ENCODE results near the gene CCDC92B. TPM values are rescaled to one million over a fixed set of nuclear protein-coding genes. Genes with fewer than 3 reads are reported as not detected.

Gene CCDC92B
- total and polyA plus RNA-seq, 2 of the 4 experiments (the other 2 are of a cell fraction), result not detected

DNA sequence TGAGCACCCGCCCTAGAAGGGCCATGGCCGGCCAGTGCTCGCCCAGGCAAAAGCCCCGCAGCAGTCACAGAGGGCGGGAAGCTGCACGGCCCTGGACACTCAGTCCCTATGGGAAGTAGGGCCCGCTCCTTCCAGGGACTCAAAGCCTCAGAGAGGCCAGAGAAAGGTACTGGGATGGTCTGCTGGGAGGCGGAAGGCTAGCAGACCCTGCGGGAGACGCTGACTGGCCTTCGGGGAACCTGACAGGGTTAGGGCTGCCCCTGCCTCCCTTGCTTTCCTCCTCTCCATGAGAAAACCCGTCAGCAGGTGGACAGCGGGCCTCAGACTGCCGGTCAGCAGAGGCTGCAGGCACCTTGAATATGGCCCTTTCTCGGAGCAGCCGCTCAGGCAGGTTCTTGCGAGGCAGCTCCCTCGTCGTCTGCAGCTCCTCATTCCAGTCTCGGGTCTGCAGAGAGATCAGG, 49.4 kb downstream of the CCDC92B start:
- WGBS, 2 experiments (ENCODE audit: extremely low coverage in 2 of 2, insufficient read length in 1 of 2), result 85% methylated on average over 9 of the region's 20 CpGs; no CpG with 5 or more reads in 1 of the 2 experiments
- BruUV-seq (replicated peaks), result no TSS peak
- DNase-seq (no peak), ATAC-seq (ENCODE audit: low read depth) (no peak)
- H4K5ac ChIP-seq (ENCODE audit: low read depth, low read length), result no peak overlapping the region
- peaks cover 60% of the 10 kb centered on the region for H3K36me3 ChIP-seq (ENCODE audit: control insufficient read depth, insufficient read depth, low read length)
- no peak overlapping the region for H4K91ac ChIP-seq (ENCODE audit: insufficient read depth, low read depth, low read length)
- H2AFZ ChIP-seq (replicated peaks; ENCODE audit: low read length, poor library complexity), result no peak overlapping the region
- H2BK120ac ChIP-seq (ENCODE audit: low read depth, low read length), result no peak overlapping the region
- no peak overlapping the region for H3K27ac ChIP-seq (ENCODE audit: insufficient read depth, low read length)
- H2BK15ac ChIP-seq (ENCODE audit: low read depth, low read length), result no peak overlapping the region
- H3K4me3 ChIP-seq (ENCODE audit: insufficient read depth, low read depth, low read length), result no peak overlapping the region
- H3K18ac ChIP-seq (ENCODE audit: low read depth, low read length), result no peak overlapping the region
- H3K9me1 ChIP-seq (ENCODE audit: insufficient read depth, low read length), result no peaks in the 10 kb centered on the region
- H3K27me3 ChIP-seq (ENCODE audit: control insufficient read depth, insufficient read depth, low read length), result no peaks in the 10 kb centered on the region
- peaks cover 21% of the 10 kb centered on the region for H4K20me1 ChIP-seq (ENCODE audit: insufficient read depth, low read length)
- H3K4me1 ChIP-seq (ENCODE audit: control insufficient read depth, insufficient read depth, low read length), result peaks cover 4% of the 10 kb centered on the region
- H4K8ac ChIP-seq (ENCODE audit: low read depth in 2 of 2, low read length in 2 of 2), result no peak overlapping the region
- no peak overlapping the region for H2BK20ac ChIP-seq (ENCODE audit: low read depth, low read length)
- no peak overlapping the region for H3K9ac ChIP-seq (ENCODE audit: low read depth, low read length)
- TF ChIP-seq, protein P1, sequence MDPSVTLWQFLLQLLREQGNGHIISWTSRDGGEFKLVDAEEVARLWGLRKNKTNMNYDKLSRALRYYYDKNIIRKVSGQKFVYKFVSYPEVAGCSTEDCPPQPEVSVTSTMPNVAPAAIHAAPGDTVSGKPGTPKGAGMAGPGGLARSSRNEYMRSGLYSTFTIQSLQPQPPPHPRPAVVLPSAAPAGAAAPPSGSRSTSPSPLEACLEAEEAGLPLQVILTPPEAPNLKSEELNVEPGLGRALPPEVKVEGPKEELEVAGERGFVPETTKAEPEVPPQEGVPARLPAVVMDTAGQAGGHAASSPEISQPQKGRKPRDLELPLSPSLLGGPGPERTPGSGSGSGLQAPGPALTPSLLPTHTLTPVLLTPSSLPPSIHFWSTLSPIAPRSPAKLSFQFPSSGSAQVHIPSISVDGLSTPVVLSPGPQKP (IDR thresholded peaks at IDR 0.05; ENCODE audit: borderline replicate concordance, low read depth, low read length), result no peak
- no peak for TF ChIP-seq MAFK (IDR thresholded peaks at IDR 0.05; ENCODE audit: low read depth, low read length)
- no peak for TF ChIP-seq MXI1 (IDR thresholded peaks at IDR 0.05; ENCODE audit: borderline replicate concordance, low read depth, low read length)
- TF ChIP-seq MAZ (IDR thresholded peaks at IDR 0.05; ENCODE audit: borderline replicate concordance, low read depth, low read length), result no peak
- TF ChIP-seq BHLHE40 (IDR thresholded peaks at IDR 0.05; ENCODE audit: low read depth, low read length), result no peak
- no peak for TF ChIP-seq FOS (IDR thresholded peaks at IDR 0.05; ENCODE audit: low read depth, low read length)
- no peak for TF ChIP-seq CEBPB (IDR thresholded peaks at IDR 0.05; ENCODE audit: low read depth, low read length)
- TF ChIP-seq RCOR1 (IDR thresholded peaks at IDR 0.05; ENCODE audit: insufficient replicate concordance, low read length), result no peak
- TF ChIP-seq, protein P2, sequence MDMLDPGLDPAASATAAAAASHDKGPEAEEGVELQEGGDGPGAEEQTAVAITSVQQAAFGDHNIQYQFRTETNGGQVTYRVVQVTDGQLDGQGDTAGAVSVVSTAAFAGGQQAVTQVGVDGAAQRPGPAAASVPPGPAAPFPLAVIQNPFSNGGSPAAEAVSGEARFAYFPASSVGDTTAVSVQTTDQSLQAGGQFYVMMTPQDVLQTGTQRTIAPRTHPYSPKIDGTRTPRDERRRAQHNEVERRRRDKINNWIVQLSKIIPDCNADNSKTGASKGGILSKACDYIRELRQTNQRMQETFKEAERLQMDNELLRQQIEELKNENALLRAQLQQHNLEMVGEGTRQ (IDR thresholded peaks at IDR 0.05; ENCODE audit: low read depth, low read length), result no peak
- no peak overlapping the region for H2AK9ac ChIP-seq (replicated peaks; ENCODE audit: low read depth, low read length, poor library complexity)
- intact Hi-C loops (cut with micrococcal nuclease) (no loop called here), dilution Hi-C loops (cut with HindIII; ENCODE audit: low sequenced_read_pairs, unreplicated experiment) (no loop called here), in situ Hi-C loops (cut with MboI; ENCODE audit: low sequenced_read_pairs) (no loop called here)
- ChIA-PET POLR2A (ENCODE audit: unreplicated experiment) (no interaction called here), CTCF (no interaction called here)
- H2BK5ac ChIP-seq (ENCODE audit: low read depth, low read length, poor library complexity, severe bottlenecking), result no peak overlapping the region
- no peak overlapping the region for H3K14ac ChIP-seq (replicated peaks; ENCODE audit: low read depth, low read length)
- H3K4me2 ChIP-seq (ENCODE audit: low read depth, low read length), result no peak overlapping the region
- no peak overlapping the region for H3K4ac ChIP-seq (ENCODE audit: low read depth, low read length)
- H3K79me1 ChIP-seq (ENCODE audit: low read depth in 1 of 2, low read length in 2 of 2), result peaks cover 7 to 23% of the 10 kb centered on the region in 2 experiments
- no peaks in the 10 kb centered on the region for H3K9me3 ChIP-seq (ENCODE audit: control insufficient read depth, insufficient read depth, low read length)
- H2AK5ac ChIP-seq (ENCODE audit: low read depth, low read length), result no peak overlapping the region
- no peak overlapping the region for H3K56ac ChIP-seq (ENCODE audit: extremely low read depth, insufficient read depth, low read length)
- no peak overlapping the region for H3K23ac ChIP-seq (ENCODE audit: low read depth, low read length)

Measured in IMR-90 (cell line).